Upper lobe of right lung (tissue), 1 donor: ENCODE data around the gene BCOR. TPM values are rescaled to one million over a fixed set of nuclear protein-coding genes. Genes with fewer than 3 reads are reported as not detected.
A peak's percentile ranks its signal among the peaks of the same experiment; 100 is the strongest.

Source experiments
- ATAC-seq: fragments of 200-7000 bp; cut with Tn5 transposase; one replicate; pipeline ENCODE4 v1.9.1; 2020; ENCODE audit warnings: mild to moderate bottlenecking, moderate library complexity
- DNase-seq: peaks from one replicate; pipeline ENCODE4 v3.0.0-alpha.2; 2020
- H3K27ac ChIP-seq: fragments of 200-600 bp; one replicate; pipeline ENCODE4 v1.8.0; 2022
- H3K27me3 ChIP-seq: fragments of 200-600 bp; one replicate; pipeline ENCODE4 v1.8.0; 2022; ENCODE audit warnings: mild to moderate bottlenecking
- H3K36me3 ChIP-seq: fragments of 200-600 bp; one replicate; pipeline ENCODE4 v1.8.0; 2022
- H3K4me1 ChIP-seq: fragments of 200-600 bp; one replicate; pipeline ENCODE4 v1.8.0; 2022
- H3K4me3 ChIP-seq: fragments of 200-600 bp; one replicate; pipeline ENCODE4 v1.8.0; 2022; ENCODE audit warnings: mild to moderate bottlenecking
- H3K9me3 ChIP-seq: fragments of 200-600 bp; one replicate; pipeline ENCODE4 v1.8.0; 2022
- CTCF ChIP-seq: fragments of 200-600 bp; IDR thresholded peaks from one replicate; pipeline ENCODE4 v1.8.0; 2022; ENCODE audit warnings: antibody characterized with exemption
- intact Hi-C: fragments of 100-400 bp; cut with DNase I; formaldehyde crosslinking; loops from one replicate; pipeline ENCODE4 v1.11.0; 2022
- total RNA-seq: library from RNA; stranded (reverse); fragmentation: NEBNext Ultra II Directional; extraction: Animal tissue kit (Norgen Biotek cat#: 25700); gene quantifications from one replicate; pipeline ENCODE4 v1.2.1, GENCODE V29; 2021
- donor health status: DM: no; HTN: yes; CAD: no; lungs with severe emphysema.

BCOR gene
- total RNA-seq, 1 donor from 2014 or later: 26.1 TPM

- Histone ChIP-seq H3K36me3 (no peaks in the 10 kb centered on the region), H3K4me3 (no peak overlapping the region), H3K4me1 (peaks cover 13% of the 10 kb centered on the region), H3K27me3 (no peaks in the 10 kb centered on the region), H3K9me3 (no peaks in the 10 kb centered on the region), H3K27ac (no peak overlapping the region)
- DNase-seq (no peak), ATAC-seq (no peak)
- intact Hi-C loops: no loop called here
- no peak for TF ChIP-seq CTCF
Observed at GRCh38 chrX:40010550-40011321, 87.0 kb downstream of the BCOR start.

GRCh38 chrX:40009890-40010289 is 87.9 kb downstream of the BCOR start:
- ATAC-seq (no peak), DNase-seq (no peak)
- Histone ChIP-seq H3K4me1 (peaks cover 15% of the 10 kb centered on the region), H3K27ac (no peak overlapping the region), H3K9me3 (no peaks in the 10 kb centered on the region), H3K36me3 (no peaks in the 10 kb centered on the region), H3K4me3 (no peak overlapping the region), H3K27me3 (no peaks in the 10 kb centered on the region)
- TF ChIP-seq CTCF: no peak
- intact Hi-C loops: no loop called here

GRCh38 chrX:40009462-40009851 is 88.3 kb downstream of the BCOR start:
- Histone ChIP-seq H3K4me3 (no peak overlapping the region), H3K9me3 (no peaks in the 10 kb centered on the region), H3K4me1 (peaks cover 15% of the 10 kb centered on the region), H3K27me3 (no peaks in the 10 kb centered on the region), H3K36me3 (no peaks in the 10 kb centered on the region), H3K27ac (no peak overlapping the region)
- intact Hi-C loops: no loop called here
- TF ChIP-seq CTCF: no peak
- ATAC-seq (no peak), DNase-seq (no peak)

GRCh38 chrX:40008791-40009461 is 88.8 kb downstream of the BCOR start:
- TF ChIP-seq CTCF: no peak
- no peaks in the 10 kb centered on the region for H3K27me3 ChIP-seq
- H3K9me3 ChIP-seq: no peaks in the 10 kb centered on the region
- H3K27ac ChIP-seq: no peak overlapping the region
- H3K4me3 ChIP-seq: no peak overlapping the region
- intact Hi-C loops: no loop called here
- ATAC-seq (no peak), DNase-seq (peak; percentile 69)
- H3K4me1 ChIP-seq: peaks cover 15% of the 10 kb centered on the region
- H3K36me3 ChIP-seq: no peaks in the 10 kb centered on the region

GRCh38 chrX:40007756-40008705 is 89.7 kb downstream of the BCOR start:
- ATAC-seq (no peak), DNase-seq (no peak)
- peaks cover 14% of the 10 kb centered on the region for H3K4me1 ChIP-seq
- no peaks in the 10 kb centered on the region for H3K9me3 ChIP-seq
- H3K36me3 ChIP-seq: no peaks in the 10 kb centered on the region
- intact Hi-C loops: no loop called here
- H3K27me3 ChIP-seq: no peaks in the 10 kb centered on the region
- H3K4me3 ChIP-seq: no peak overlapping the region
- H3K27ac ChIP-seq: no peak overlapping the region
- TF ChIP-seq CTCF: no peak
